Measurements from ENCODE around the gene FGFR2.

FGFR2 gene

GRCh38 chr10:121543545-121543944, 54.7 kb downstream of the FGFR2 start:
- no peak for DNase-seq (ENCODE audit: low read depth)
- no peak for TF ChIP-seq CTCF (IDR thresholded peaks at IDR 0.05; ENCODE audit: control insufficient read depth, extremely low read depth, insufficient read depth)

GRCh38 chr10:121541450-121542120, 56.7 kb downstream of the FGFR2 start:
- TF ChIP-seq CTCF (IDR thresholded peaks at IDR 0.05; ENCODE audit: control insufficient read depth, extremely low read depth, insufficient read depth): no peak
- no peak overlapping the region for H3K4me3 ChIP-seq (ENCODE audit: low read depth, low read length)
- no peak for DNase-seq (ENCODE audit: low read depth)

More at GRCh38 chr10:121543545-121543944, 54.7 kb downstream of the FGFR2 start:
- no peak overlapping the region for H3K4me3 ChIP-seq (ENCODE audit: low read depth, low read length)

GRCh38 chr10:121540732-121541395, 57.4 kb downstream of the FGFR2 start:
- TF ChIP-seq CTCF (IDR thresholded peaks at IDR 0.05; ENCODE audit: control insufficient read depth, extremely low read depth, insufficient read depth): no peak
- no peak for DNase-seq (ENCODE audit: low read depth)
- H3K4me3 ChIP-seq (ENCODE audit: low read depth, low read length): no peak overlapping the region

- H3K4me3 ChIP-seq (ENCODE audit: low read depth, low read length): no peak overlapping the region
- DNase-seq (ENCODE audit: low read depth): no peak
- TF ChIP-seq CTCF (IDR thresholded peaks at IDR 0.05; ENCODE audit: control insufficient read depth, extremely low read depth, insufficient read depth): no peak
Measured at GRCh38 chr10:121539786-121540185, 58.5 kb downstream of the FGFR2 start.

GRCh38 chr10:121536310-121536913, 61.8 kb downstream of the FGFR2 start:
- H3K4me3 ChIP-seq (ENCODE audit: low read depth, low read length): no peak overlapping the region
- no peak for DNase-seq (ENCODE audit: low read depth)

GRCh38 chr10:121535381-121535780, 62.9 kb downstream of the FGFR2 start:
- no peak for DNase-seq (ENCODE audit: low read depth)
- TF ChIP-seq CTCF (IDR thresholded peaks at IDR 0.05; ENCODE audit: control insufficient read depth, extremely low read depth, insufficient read depth): no peak
- H3K4me3 ChIP-seq (ENCODE audit: low read depth, low read length): no peak overlapping the region

More at GRCh38 chr10:121536310-121536913, 61.8 kb downstream of the FGFR2 start:
- TF ChIP-seq CTCF (IDR thresholded peaks at IDR 0.05; ENCODE audit: control insufficient read depth, extremely low read depth, insufficient read depth): no peak
